Umbilical cord (tissue), 2 donors: Measurements from ENCODE around the gene MPRIP. TPM values are rescaled to one million over a fixed set of nuclear protein-coding genes. Genes with fewer than 3 reads are reported as not detected.
A peak's percentile ranks its signal among the peaks of the same experiment; 100 is the strongest.
"Not testable (repeated sequence)": the region's sequence is repeated elsewhere in the genome, so short reads cannot be mapped to it uniquely, and the experiment has no call there.

Source experiments
- DNase-seq: peaks from one replicate; pipeline ENCODE4 v3.0.0-alpha.2; 2015; ENCODE audit warnings: low spot score
- total RNA-seq: library from RNA; depleted of rRNA; stranded (reverse); fragments of >200 nt; gene quantifications from one replicate; pipeline ENCODE4 v1.2.3, GENCODE V29; 2014; ENCODE audit warnings: low replicate concordance; ENCODE audit not compliant: insufficient read depth

The MPRIP gene
- total RNA-seq, 1 donor from 2014 or later = 69.3 TPM

GRCh38 chr17:17183744-17184143 is 141.5 kb downstream of the MPRIP start:
- DNase-seq = no peak

- DNase-seq = not testable (repeated sequence)
These were observed 142.9 kb downstream of the MPRIP start for GRCh38 chr17:17184985-17185757.

- peak; percentile 69 for DNase-seq
These were observed 143.8 kb downstream of the MPRIP start for GRCh38 chr17:17186051-17186450.

DNA sequence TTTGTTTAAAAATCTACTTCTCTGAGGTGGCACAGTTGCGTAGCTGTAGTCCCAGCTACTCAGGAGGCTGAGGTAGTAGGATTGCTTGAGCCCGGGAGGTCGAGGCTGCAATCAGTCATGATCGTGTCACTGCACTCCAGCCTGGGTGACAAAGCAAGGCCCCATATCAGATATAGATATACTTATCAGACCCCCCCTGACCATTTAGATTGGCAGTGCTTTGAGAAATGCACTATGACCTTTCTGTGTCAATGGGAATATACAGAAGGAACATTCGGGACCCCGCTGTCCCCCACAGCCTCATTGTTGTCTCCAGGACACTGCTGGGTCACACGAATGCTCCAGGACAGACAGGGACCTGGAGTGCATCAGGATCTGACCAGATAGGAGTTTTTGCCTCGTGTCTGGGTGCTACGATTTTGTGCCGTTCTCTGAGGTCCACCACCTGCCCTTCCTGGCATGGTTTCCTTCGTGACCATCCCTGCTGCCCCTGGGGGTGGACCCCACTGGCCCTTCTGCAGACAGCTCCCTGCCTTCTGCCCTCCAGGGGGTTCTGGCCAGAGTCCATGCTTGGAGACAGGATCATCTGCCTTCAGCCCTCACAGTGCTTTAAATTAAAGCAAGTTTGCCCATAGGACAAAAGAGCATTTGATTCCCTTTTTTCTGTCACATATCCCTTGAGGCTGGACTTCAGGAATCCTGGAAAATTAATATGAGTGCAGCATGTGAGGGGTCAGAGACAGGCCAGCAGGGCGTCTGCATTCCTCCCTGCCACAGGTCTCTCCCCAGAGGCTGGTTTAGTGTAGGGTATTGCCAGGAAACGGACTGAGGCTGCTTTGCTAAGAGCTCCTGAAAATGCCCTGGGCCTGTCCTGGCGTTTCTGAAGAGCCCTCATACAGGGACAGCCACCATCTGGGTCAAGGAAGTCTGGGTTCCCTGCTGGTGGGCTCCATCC is 144.6 kb downstream of the MPRIP start:
- no peak for DNase-seq

DNA sequence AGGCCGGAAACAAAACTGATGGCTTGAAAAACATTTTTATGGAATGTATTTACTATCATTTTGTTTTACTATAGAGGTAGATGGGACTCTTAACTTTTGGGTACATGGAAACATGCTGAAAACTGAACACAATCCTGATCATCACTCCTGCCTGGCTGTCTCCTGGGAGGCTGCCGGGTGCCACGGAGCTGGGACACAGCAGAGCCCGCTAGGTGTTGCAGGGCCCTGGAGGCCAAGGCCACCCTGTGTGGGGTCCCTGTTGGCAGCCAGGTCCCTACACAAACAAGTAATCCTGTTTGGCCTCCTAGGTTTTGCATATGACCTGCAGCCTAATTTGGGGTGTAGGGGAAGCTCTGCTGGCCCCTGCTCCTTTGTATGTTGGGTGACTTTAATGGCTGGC is 146.3 kb downstream of the MPRIP start:
- no peak for DNase-seq

- DNase-seq = no peak
These were observed 147.3 kb downstream of the MPRIP start for GRCh38 chr17:17189559-17189958.

- DNase-seq = no peak
These were observed 147.9 kb downstream of the MPRIP start for GRCh38 chr17:17190188-17190587.

DNA sequence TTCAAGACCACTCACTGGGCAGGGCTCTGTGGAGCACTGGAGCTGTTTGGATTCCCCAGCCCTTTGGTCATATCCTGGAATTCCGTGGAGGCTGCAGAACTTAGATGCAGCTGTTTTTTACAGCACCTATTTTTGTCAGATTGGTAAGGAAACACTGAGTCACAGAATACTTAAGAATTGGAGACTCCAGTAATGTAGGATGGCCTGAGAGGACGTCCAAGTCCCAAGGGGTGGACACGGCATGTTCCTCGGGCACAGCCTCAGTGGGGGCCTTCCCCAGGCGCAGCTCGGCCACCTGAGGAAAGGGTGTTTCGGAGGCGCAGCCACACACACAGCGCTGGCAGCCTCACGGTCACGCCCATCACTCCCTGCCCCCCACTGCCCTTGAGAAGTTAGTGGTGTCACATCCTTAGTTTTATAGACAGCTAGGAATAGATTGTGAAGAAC is 149.1 kb downstream of the MPRIP start:
- DNase-seq = peak; percentile 26

DNA sequence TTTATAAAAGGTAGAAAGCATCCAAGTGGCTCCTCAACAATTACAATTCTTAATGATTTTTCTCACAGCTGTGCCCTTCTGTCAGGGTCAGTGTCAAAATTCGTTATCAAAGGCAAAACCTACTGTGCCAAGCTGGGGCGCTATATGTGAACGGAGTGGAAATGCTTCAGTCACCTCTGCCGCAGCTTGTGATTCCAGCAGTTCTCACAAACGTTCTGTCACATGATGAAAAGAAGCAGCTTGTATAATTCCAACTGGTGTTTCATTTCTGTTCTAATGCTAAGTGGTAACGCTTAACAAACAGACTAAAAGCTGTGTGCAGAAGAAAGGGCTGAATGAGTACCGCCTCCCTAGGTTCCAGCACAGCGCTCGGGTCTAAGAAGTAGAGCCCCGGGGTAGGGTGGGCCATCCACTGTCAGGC is 149.7 kb downstream of the MPRIP start:
- no peak for DNase-seq

- DNase-seq = not testable (repeated sequence)
These were observed 153.2 kb downstream of the MPRIP start for GRCh38 chr17:17195466-17195865.

GRCh38 chr17:17196776-17197175 is 154.5 kb downstream of the MPRIP start:
- no peak for DNase-seq

DNA sequence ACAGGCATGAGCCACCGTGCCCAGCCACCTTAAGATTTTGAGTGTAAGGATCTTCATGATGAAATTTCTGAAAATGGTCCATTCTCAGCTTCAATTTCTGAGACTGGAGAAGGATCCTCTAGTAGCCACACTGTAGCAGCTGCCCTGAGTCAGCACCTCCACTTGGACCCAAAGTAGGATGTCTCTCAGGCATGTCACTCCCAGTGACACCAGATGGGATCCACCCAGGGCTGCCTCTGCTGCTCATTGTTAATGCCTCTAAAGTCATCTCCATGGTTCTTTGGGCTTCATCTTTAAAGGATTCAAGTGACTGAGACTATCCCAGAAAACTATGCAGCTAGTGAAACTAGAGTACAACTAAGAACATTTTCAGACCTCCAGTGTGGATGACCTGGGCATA is 156.0 kb downstream of the MPRIP start:
- DNase-seq = no peak

DNA sequence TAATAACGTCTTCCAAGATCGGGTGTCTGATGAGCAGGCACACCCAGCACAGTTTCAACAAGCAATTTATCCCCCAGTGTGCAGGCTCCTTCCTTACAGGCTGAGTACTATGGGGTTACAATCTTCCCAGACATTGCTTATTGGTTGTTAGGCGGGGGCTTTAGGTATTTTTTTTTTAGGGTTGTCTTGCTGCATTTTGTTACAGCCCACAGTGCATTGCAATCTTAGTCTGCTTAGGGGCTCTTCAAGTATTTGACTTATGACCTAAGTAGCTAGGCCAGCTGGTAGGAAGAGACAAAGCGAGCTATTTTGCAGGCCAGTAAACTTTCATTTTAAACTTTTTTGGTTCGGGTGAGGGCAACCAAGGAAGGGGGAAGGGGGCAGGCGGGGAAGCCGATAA is 158.1 kb downstream of the MPRIP start:
- DNase-seq = peak; percentile 26

DNA sequence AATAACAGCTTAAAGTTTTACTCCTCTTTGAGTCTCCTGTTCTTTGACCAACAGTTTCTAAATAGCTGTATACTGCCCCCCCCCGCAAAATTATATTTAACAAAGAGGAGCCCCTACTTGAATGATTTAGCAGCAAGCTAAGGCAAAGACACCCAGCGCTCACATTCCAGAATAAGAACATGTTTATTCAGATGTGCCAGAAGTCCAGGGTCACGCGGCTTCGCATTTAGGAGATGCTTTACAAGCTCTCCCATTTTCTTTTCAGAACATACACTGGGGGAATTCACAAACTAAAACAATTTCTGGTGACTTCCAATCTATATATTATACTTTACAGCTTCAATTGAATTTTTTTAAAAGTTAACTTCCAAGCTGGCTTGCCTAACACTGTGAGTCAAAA is 158.6 kb downstream of the MPRIP start:
- DNase-seq = peak; percentile 56

DNA sequence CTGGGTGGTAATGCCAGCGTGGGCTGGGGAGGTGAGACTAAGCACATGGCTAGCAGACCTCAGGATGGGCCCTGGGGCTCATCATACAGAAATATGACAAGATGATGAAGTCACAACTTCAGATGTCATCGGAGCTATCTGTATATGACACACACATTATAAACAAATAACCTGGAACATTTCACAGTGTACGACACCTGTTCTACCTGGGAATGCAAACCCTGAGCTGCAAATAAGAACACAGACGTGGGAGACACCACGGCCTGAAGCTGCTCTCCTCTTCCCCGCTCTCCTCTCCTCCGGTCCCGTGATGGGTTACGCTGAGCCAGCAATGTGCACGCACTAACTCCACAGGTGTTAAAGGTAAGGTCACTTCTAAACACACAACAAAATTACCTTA is 159.0 kb downstream of the MPRIP start:
- DNase-seq = no peak

GRCh38 chr17:17201907-17202306 is 159.7 kb downstream of the MPRIP start:
- no peak for DNase-seq

- no peak for DNase-seq
These were observed 161.0 kb downstream of the MPRIP start for GRCh38 chr17:17203173-17203730.

DNA sequence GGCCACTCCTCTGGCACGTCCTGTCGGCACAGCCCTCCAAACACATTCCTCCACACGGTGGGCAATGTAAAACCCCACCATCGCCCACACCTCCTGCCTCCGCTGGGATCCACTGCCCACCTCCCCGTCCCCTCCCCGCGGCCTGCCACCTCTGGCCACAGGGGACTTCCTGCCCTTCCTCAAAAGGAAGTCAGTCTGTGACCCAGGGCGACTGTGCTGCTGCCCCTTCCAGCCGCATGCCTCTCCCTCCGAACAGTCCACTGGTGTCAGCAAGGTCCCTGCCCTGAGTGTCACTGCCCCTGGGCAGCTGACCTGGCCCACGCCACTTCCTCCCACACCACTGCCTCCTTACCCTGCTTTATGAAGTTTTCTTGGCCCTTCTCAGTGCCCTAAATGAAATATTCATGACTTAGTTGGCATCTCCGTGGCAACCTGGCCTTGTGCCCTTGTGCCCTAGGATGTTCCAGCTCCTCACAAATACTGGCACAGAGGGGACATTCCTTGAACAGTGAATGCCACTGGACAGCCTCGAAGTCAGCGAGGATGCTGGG is 161.9 kb downstream of the MPRIP start:
- no peak for DNase-seq

DNA sequence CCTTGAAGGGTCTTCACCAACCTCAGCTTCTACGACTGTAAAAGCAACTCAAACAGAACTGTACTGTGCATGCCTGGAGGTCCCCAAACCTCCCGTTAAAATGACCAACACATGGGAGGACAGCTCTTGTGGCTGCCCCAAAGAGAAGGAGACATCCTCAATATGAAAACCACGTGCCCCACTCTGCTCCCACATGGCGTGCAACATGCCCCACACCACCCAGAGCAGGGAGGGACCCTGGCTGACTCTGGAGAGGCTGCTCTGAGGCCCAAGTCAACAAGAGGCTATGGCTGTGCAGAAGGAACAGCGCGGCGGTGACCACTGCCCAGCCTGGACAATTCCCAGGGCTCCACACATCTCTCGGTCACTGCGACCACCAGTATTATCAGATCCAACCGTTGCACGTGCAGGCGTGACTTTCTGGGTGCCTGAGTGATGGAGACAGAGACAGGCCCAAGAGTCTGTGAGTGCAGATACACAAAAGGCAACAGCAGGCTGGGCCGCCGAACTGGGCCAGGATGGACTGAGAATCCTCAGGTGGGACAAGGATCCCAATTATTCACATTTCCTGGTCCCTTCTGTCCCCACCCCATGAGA is 162.5 kb downstream of the MPRIP start:
- DNase-seq = no peak

DNA sequence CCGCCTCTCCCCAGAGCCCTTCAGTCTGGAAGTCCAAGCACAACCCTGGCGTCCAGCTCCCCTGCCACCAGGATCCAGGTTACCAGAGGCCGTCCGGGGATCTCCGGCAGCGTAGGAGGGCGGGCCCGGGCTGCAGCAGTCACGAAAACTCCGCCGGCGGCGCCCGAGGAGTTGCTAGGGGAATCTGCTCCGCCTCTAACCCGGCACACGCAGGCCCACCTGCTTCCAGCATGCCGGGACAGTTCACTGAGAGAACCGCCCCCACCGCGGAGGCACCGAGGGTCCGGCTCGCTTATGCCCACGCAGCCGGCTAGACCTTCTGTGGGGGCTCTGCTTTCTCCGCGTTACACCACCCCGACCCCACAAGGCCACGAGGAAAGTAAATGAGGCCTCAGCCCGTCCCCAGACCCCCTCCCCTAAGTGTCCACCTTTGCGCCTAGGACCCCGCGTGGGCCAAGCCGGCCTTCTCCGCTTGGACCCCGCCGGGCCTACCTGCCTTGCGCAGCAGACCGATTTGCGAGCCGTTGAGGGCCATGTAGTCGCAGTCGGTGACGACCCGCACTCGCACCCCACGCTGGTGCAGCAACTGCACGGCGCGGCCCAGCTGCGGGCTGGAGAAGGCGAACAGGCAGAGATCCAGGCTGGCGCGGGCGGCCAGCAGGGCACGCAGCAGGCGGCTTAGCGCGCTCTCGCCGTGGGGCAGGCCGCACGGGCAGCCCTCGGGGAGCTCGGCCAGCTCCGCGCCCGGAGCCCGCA is 163.3 kb downstream of the MPRIP start:
- DNase-seq = peak; percentile 36
